ENCODE results near the gene PROM1.

Gene PROM1, protein sequence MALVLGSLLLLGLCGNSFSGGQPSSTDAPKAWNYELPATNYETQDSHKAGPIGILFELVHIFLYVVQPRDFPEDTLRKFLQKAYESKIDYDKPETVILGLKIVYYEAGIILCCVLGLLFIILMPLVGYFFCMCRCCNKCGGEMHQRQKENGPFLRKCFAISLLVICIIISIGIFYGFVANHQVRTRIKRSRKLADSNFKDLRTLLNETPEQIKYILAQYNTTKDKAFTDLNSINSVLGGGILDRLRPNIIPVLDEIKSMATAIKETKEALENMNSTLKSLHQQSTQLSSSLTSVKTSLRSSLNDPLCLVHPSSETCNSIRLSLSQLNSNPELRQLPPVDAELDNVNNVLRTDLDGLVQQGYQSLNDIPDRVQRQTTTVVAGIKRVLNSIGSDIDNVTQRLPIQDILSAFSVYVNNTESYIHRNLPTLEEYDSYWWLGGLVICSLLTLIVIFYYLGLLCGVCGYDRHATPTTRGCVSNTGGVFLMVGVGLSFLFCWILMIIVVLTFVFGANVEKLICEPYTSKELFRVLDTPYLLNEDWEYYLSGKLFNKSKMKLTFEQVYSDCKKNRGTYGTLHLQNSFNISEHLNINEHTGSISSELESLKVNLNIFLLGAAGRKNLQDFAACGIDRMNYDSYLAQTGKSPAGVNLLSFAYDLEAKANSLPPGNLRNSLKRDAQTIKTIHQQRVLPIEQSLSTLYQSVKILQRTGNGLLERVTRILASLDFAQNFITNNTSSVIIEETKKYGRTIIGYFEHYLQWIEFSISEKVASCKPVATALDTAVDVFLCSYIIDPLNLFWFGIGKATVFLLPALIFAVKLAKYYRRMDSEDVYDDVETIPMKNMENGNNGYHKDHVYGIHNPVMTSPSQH

DNA sequence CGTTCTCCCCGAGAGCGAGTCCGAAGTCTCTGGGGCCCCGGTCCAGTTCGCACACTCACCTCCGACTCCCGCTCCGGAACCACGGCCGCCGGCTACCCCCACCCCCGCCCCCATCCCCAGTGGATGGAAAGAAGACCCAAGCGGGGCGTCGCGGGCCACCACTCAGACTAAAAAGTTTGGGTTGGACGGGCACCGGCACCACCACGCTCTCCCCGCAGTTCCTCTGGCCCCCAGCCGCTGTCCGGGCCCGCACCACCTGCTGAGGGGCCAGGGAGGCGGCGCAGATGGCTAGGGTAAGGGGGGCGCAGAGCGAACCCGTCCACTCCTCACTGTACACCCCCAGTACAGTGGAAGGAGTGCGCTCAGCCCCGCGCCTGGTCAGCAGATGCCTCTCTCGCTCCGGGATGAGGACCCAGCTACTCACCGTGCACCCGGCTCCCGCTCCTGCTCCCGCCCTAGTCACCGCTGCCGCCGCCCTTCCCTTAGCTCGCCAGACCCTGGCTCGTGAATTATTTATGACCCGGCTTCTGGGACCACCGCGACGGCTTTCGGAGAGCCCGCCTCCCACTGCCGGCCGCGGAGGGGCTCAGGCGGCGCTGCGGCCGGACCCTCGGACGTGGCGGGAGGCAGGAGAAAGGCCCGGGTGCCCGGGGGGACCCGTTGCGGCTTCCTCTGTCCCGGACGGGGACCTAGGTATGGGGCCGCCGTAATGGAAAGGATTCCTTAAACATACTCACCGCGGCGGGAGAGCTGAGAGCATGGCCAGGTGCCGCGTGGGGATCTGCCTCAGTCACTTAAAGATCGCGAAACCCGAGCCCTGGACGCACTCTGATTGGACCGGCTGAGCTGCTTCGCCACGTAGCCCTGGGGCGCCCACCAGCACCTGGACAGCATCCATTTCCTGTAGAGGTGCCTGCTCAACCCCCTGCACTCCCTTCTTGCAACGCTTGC is at the start of gene PROM1:
Gene PROM1 (minus strand): TSS at position 783 of the 951 bp plus-strand sequence. CDS start 8,117 bp downstream, outside the sequence.
- DNase-seq: no peak

DNA sequence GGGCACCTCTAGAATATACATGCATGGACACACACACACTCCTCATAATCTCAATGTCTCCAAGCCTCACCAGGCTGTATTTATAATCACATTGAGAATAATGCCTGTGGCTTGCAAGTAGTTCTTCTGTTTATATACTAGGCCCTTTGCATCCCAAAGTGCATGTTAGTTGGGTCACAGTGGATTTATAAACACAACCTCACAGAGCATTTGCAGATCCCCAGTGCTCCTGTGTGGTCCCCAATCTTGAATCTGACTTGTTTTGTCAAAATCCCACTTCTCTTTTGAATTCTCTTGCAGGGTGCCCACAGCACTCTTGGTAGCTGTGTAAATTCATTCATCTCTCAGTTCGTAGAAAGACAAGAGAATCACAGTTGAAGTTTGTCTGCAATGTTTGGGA is 49.6 kb upstream of the PROM1 start:
- no peak for DNase-seq

DNA sequence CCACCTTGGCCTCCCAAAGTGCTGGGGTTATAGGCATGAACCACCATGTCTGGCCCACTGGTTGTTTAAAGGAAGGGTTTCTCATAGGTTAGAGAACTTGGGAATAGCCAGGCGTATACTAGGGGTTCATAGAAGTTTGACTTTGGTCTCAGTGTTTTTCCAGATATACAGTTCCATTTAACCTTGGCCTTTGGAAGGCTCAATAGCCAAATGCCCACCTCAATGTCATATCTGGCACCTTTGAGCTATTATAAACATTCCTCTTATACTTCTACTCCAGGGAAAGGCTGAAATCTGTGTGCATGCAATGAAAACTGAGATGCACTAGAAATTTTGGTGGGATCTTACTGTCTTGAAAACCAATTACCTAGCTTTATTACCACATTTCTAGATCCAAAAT is 47.5 kb upstream of the PROM1 start:
- DNase-seq: no peak

DNA sequence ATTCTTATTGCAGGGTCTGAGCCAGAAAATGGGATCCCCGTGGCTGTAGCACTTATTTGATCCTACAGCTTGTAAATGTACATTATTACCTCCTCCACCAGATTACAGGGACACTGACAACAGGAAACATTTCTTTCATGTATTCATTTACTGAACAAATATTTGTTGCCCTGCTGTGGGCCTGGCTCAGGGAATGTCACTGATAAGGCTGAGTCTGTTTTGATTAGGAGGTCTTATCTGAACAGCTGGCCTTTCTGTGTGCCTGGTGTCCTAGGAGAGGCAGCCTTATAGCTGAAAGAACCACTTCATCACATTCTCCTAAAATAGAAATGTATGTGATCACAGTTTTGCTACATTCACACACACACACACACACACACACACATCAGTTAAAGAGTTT is 45.5 kb upstream of the PROM1 start:
- no peak for DNase-seq

DNA sequence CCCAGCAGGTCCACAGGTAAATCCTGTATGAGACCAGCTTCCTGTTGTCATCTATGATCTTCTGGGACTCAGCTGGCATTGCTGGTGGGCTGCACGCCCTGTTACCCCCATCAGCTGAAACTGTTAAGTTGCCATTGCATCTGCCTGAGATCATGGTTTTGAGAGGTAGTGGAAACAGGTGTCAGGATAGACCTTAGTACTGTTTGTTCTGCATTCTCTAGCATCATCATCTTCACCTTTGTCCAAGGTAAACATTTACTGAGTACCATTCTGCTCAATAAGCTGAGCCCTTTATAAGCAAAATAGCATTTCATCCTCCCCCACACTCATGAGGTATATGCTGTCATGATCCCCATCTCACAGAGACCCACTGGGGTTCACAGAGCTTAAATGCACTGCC is 42.9 kb upstream of the PROM1 start:
- no peak for DNase-seq

DNA sequence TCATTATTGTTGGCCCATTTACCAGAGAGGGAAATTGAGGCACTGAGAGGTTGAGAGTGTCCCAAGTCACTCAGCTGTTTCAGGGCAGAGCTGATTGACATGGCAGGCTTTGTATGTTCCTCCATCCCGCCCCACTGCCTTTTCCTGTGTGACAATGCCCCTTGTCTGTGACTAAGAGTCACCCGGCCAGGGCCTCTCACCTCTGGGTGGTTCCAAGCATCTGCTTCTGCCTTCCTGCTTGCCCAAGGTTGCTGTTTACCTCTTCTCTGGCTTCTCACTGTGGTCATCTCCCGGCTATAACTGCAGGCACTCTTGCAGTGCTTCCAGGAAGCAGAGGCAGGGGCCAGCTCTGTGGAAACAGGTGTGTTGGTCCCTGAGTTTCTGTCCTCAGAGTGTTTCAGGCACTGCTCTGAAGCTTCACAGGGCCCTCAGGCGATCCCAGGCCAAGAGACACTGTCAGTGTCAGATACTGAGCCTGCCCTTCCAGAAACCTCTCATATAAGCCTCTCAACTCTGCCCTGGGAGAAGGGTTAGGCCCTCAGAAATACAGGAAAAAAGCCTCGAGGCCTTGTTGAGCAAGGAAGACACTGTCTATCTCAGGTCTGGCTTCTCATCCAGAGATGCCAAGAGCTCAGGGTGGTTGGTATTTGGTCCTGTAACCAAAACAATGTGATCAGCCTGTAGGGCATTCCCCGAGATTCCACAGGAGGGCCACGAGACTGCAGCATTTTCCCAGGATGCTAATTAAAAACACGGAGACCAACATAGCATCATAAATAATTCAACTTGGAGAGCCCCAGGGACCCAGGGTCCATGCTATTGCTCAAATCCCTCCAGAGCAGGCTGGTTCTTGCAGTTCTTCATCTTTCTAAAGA is 42.0 kb upstream of the PROM1 start:
- DNase-seq: no peak

DNA sequence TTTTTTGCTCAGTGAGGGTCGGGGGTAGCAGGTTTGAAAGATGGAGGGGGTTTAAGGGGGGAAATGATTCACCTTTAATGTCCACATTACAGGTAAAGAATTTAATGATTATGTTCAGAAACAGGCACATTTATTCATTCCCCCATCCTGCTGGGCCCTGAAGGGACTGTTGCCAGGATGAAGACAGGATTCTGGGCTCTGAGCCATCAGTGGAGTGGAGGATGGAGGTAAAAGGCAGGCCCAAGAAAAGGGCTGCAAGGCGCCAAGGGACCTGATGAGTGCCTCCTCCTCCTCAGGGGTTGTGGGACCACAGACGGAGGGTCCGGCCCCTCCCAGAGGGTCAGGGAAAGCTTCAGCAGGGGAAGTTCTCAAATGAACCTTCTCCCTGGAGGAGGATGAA is 40.4 kb upstream of the PROM1 start:
- DNase-seq: no peak

DNA sequence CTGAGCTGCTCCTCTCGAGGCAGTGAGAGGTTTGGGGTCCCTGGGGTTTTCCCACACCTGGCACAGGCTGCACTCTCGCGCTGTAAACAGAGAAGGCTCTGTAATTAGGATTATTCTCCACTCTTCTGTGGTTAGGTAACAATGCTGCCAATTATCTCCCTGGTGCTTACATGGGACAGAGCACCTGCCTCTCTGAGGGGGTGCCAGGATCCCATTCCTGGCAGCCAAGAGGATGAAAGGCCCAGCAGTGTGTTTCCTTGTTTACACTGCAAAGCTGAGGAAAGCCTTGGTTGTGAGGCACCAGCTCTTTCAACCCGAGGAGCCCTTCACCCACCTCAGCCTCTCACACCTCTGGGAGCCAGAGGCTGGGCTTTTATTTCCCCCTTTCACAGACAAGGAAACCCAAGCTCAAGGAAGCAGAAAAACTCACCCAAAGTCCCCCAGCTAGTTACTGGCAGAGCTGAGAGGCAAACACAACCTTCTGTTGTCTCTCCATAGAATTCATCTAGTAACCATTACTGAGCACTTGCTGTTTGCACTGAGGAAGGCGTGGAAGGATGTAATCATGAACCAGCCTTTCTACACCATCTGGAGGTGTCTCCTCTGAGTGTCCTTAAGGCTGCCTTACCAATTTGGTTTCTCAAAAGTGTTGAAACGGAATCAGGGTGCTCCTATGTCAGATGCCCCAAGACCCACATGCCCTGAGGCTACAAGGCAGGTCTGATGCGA is 39.7 kb upstream of the PROM1 start:
- DNase-seq: no peak

DNA sequence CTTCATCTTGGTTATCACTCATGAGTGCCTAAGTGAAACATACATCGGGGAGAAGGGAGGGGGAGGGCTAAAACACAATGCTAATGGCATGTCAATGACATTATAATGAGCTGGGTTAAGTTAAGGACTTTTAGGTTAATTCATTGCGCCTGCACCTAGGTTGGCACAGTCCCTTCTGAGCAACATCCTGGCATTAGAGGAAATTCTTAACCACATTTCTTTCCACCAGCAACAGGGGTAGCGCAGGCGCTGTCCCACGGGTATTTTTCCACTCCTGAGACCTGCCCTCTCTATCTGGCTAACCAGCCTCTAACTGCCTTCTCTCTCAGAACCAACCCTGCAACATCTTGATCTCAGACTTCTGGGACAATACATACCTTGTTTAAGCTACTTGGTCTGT is 39.0 kb upstream of the PROM1 start:
- no peak for DNase-seq

DNA sequence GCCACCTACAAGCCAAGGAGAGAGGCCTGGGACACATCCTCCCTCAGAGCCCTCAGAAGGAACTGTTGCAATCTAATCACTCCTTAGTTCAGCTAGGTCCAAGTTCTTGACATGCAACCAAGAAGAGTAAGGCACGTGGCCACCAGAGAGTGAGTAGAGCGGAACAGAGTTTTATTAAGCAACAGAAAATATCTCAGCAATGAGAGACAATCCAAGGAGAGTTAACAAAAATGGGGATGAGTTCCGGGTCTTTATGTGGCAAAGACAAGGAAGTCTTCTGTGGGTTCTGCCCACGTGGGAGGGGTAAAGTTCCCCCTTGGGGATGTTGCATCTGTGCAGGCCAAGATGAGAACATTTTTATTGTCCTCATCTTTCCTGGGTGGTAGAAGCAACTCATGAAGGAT is 38.5 kb upstream of the PROM1 start:
- DNase-seq: no peak

DNA sequence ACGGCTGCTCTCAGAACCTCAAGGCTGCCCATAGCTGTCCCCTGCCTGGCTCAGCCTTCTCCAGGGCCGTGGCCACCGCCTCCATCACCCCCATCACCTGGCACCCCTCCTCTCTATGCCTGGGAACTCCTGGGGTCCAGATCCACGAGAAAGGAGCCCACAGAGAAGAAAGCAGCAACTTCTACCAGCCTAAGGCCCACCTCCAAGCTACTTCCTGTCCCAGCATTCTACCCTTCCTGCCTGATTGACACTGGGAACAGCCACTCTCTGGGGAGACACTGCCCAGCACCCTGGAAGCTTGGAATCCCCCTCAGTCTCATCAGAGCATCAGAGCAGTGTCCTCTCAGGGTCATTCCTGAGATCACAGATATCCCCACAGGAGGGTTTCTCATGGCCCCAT is 36.9 kb upstream of the PROM1 start:
- no peak for DNase-seq

DNA sequence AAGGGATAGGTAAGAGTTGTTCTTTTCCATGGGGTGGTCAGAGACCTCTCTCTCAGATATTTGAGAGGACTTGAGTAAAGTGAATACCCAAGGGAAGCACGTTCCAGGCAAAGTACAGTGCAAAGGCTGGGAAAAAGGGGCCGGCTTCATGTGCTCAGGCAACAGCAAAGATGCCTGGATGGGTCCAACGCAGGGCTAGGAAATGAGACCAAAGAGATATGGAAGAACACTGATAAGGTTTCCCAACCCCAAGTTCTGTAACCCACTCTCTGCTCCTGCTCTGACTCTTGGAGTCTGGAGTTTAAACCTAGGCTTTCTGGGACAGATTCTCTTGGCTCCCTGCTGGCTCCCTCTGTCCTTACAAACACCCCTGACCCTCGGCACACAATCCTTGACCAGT is 36.2 kb upstream of the PROM1 start:
- no peak for DNase-seq

DNA sequence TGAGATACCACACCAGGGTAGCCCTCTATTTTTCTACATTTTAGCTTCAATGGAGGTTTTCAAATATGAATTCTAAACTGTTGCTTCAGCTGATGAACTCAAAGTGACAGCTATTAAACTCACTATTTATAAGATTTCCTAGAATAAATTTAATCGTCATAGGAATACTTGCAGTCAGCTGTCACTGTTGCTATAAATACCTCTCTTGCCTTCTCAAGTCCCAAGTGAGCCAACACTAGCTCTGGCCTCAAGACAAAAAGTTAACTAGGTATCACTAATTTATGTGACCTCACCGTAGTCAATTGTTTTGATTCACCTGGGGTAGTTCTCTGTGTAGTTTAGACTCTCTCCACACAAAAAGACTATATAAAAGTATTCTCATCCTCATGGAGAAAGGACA is 34.3 kb upstream of the PROM1 start:
- no peak for DNase-seq

DNA sequence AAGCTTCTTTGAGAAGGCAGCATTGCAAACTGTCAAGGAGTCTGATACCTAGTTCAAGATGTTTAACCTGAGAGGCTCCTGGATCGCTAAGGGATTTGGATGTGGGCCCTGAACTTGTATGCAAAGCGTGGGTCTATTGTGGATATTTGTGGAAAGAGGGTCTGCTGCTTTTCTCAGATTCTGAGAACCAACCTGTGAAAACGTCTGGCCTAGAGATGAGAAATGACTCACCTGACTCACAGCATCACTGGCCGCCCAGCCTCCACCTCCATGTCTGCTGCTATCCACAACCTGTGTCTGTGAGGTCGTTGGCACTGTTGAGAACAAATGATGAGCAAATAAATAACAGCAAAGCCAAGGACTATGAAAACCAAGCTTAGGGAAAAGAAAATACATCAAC is 33.3 kb upstream of the PROM1 start:
- no peak for DNase-seq

DNA sequence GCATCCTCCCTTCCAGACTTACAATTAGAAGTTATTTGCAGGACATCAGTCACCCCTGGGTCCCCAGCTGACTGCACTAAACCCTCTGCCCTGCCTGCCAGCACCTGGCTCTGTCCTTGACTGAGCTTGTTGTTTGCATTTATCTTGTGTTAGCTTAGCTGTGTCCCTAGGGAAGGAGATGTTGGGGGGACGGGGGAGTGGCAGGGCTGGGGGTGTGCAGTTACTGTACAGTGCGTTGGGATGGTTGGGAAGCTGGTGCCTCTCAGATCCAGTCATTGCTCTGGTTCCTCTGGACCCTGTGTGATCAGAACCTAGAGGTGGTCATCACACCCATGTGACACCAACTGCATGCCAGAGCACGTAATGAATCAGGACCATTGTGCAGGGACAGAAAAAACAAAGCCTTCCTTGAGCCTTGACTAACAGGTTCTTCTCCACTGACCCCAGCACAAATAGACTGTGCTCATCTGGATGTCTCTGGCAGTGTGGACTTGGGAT is 32.7 kb upstream of the PROM1 start:
- DNase-seq: no peak

DNA sequence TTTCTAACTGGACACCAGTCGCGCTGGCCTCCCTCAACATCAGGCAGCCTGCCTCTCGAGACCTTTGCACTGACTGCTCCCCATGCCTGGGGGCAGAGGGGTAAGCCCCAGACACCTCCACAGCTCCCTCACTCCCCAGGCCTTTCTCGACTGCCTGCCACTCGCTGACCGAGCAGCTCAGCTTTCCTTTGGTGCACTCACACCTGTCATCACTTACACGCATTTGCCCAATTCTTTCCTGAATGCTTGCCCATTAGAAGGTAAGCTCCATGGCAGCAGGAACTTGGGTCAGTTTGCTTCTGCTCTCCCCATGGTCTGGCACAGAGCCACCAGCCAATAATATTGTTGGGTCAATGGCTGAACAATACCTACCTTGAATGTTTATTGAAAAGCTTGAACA is 32.2 kb upstream of the PROM1 start:
- DNase-seq: no peak

DNA sequence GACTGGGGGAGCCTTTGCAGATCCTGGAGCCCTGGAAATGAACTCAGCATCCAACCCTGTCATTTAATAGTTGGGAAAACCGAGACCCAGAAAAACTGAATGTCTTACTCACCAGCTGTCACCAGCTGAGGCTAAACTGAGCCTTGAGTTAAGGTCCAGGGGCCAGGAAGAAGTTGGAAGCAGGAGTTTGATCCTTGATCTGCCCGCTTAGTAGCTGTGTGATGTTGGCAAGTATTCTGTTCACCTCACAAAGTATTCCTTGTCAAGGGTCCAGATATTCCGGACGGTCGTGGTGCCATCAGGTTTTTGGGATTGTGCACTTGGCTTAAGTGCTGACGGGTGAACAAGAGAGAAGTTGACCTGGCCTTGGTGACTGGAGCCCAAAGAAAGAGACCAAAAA is 30.7 kb upstream of the PROM1 start:
- no peak for DNase-seq

DNA sequence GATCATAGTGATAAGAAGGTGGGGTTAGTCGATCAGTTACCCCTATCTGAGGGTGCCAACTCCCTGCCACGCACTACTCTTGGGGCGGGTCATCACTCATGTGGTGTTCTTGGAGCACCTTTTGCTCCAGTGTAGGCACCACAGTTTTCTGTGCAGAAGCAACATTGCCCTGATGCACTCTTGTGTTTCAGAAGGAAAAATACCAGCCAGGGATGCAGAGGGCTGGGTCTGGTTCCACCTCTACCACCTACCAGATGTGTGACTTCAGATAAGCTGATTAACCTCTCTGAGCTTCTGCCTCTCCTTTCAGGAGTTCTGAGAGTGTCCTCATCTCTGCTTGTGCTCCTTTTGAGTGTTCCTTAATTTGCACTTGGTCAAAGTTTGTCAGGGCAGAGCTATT is 29.9 kb upstream of the PROM1 start:
- no peak for DNase-seq

DNA sequence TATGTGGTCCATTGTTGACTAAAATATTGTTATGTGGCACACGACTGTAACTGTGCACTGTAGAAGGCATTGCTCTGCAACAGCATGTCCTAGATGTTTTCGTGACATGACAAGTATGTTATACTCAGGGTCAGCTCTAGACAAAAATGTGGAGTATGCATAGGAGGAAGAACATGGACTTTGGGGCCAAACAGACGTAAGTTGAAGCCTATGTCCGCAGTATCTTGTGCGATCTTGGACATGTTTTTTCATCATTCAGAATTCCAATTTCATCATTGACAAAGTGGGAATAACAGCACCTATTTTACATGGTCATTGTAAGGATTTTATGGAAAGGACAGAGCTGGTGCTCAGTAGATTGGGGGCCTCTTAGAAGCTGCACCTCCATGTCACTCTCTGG is 27.7 kb upstream of the PROM1 start:
- DNase-seq: no peak

DNA sequence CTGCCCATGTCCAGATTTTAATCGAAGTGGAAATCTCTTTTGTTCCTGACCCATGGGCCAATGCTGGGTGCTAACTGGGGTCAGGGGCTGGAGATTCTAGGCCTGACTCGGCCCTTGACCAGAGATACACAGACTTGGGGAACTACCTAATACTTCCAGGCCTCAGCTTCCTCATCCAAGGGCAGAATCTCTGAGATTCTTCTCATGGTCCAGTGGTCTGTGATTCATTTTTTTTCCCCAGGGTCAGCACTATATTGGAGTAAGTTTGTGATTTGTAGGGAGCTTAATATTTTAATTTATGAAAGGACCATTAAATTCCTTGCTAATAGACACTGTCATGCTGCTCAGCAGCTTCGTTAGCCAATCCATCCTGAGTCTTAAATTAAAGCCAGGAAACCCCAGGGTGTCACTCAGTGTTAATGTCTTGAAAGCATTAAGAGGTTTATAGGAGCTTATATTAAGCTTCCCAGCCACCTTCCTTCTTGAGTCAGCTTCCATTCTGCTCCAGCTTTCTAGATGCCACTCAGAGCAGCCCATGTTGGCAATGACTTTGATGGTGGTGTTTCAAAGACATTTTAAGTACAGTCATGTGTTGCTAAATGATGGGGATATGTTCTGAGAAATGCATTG is 27.0 kb upstream of the PROM1 start:
- no peak for DNase-seq

DNA sequence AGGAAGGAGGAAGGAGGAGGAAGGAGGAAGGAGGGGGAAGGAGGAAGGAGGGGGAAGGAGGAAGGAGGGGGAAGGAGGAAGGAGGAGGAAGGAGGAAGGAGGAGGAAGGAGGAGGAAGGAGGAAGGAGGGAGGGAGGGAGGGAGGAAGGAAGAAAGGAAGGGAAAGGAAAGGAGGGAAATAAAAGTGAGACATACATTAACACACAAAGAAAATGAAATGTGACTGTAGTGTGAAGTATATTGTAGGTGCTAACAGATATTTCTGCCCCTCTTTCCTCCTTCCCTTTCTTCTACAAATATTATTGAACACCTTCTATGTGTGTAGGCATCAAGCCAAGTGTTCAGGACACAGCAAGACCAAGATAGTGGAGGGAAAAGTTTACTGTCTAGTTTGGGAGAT is 26.4 kb upstream of the PROM1 start:
- DNase-seq: no peak
